Measurements from ENCODE around the gene DGKI.

- TF ChIP-seq CTCF (IDR thresholded peaks at IDR 0.05) (no peak), POLR2A (IDR thresholded peaks at IDR 0.05) (no peak), EP300 (IDR thresholded peaks at IDR 0.05; ENCODE audit: low read depth) (no peak), POLR2AphosphoS5 (IDR thresholded peaks at IDR 0.05) (no peak)
Measured at GRCh38 chr7:137585591-137585990, 261.2 kb downstream of the DGKI start.
